ENCODE data around the gene KIAA1671. TPM values are rescaled to one million over a fixed set of nuclear protein-coding genes. Genes with fewer than 3 reads are reported as not detected.

Gene KIAA1671
- total and polyA plus RNA-seq, 2 of the 13 experiments (the other 11 are each of a cell fraction or from before 2014, with no cell fraction given): 13.5 to 13.6 TPM

- no peak for ATAC-seq
- BruUV-seq (replicated peaks): no TSS peak
- Histone ChIP-seq H3K4me1 (ENCODE audit: insufficient read depth, low read length) (peaks cover 28% of the 10 kb centered on the region), H3K27ac (ENCODE audit: extremely low read length, insufficient read depth, low read length) (no peak overlapping the region), H3K9me3 (ENCODE audit: low read length) (no peaks in the 10 kb centered on the region), H3K4me3 (replicated peaks in 1 of 3; ENCODE audit: insufficient read depth in 1 of 3, low read depth in 2 of 3, low read length in 3 of 3) (no peak overlapping the region), H3K36me3 (replicated peaks in 1 of 2; ENCODE audit: control insufficient read depth in 1 of 2, insufficient read depth in 2 of 2, low read length in 2 of 2) (peaks cover 5 to 29% of the 10 kb centered on the region in 2 experiments; a peak in 4 of 5 replicates), H4K20me1 (ENCODE audit: insufficient read depth, low read length) (no peaks in the 10 kb centered on the region), H3K4me2 (ENCODE audit: low read depth, low read length) (no peak overlapping the region), H3K27me3 (ENCODE audit: control insufficient read depth in 1 of 2, insufficient read depth in 2 of 2, low read length in 2 of 2) (no peaks in the 10 kb centered on the region), H3K9ac (ENCODE audit: insufficient read depth, low read depth, low read length) (no peak overlapping the region), H3K79me2 (ENCODE audit: insufficient read depth, low read length) (no peaks in the 10 kb centered on the region), H2AFZ (ENCODE audit: low read length) (no peak overlapping the region)
- no peak for FAIRE-seq
- POLR2A ChIA-PET: no interaction called here
- intact Hi-C loops (cut with micrococcal nuclease; ENCODE audit: unreplicated experiment): loop anchor here (5.0 kb wide), 1 partner anchor 76 kb away; the partner anchor contains the start of gene KIAA1671
- TF ChIP-seq BHLHE40 (IDR thresholded peaks at IDR 0.05; ENCODE audit: low read length) (no peak), HNRNPL (IDR thresholded peaks at IDR 0.05; ENCODE audit: low read depth, low read length) (0 out of 2 replicates have a peak, but pooled peaks have one; percentile 5)
- in situ Hi-C loops (cut with HindIII; ENCODE audit: extremely low pct_ligation_motif_present, low pct_unique_long_range_greater_than_20kb): loop anchor here (5.0 to 25.0 kb wide), 2 partner anchors 76 to 266 kb away; partner anchors contain the start of genes KIAA1671 and PIWIL3
- no peak for DNase-seq (ENCODE audit: low spot score)
- 99% methylated on average over 9 of the region's 9 CpGs for WGBS (ENCODE audit: low lambda C conversion rate)
- CTCF ChIA-PET (ENCODE audit: low intra/inter-chr PET ratio, low total read pairs): interaction anchor here (0.9 to 1.6 kb wide), 3 partner anchors 77 to 92 kb away, joined by 3 to 8 read pairs (median 6); no protein-coding TSS in a partner anchor
Measured at GRCh38 chr22:25028841-25029141, 76.3 kb downstream of the KIAA1671 start.

- Histone ChIP-seq H3K27me3 (ENCODE audit: control insufficient read depth in 1 of 2, insufficient read depth in 2 of 2, low read length in 2 of 2) (no peaks in the 10 kb centered on the region), H3K9me3 (ENCODE audit: low read length) (no peaks in the 10 kb centered on the region), H3K79me2 (ENCODE audit: insufficient read depth, low read length) (no peaks in the 10 kb centered on the region), H3K36me3 (replicated peaks in 1 of 2; ENCODE audit: control insufficient read depth in 1 of 2, insufficient read depth in 2 of 2, low read length in 2 of 2) (peaks cover 5 to 29% of the 10 kb centered on the region in 2 experiments; a peak in 4 of 5 replicates), H4K20me1 (ENCODE audit: insufficient read depth, low read length) (no peaks in the 10 kb centered on the region), H2AFZ (ENCODE audit: low read length) (no peak overlapping the region), H3K4me1 (ENCODE audit: insufficient read depth, low read length) (peaks cover 28% of the 10 kb centered on the region), H3K4me3 (replicated peaks in 1 of 3; ENCODE audit: insufficient read depth in 1 of 3, low read depth in 2 of 3, low read length in 3 of 3) (no peak overlapping the region), H3K4me2 (ENCODE audit: low read depth, low read length) (no peak overlapping the region), H3K27ac (ENCODE audit: extremely low read length, insufficient read depth, low read length) (no peak overlapping the region), H3K9ac (ENCODE audit: insufficient read depth, low read depth, low read length) (no peak overlapping the region)
- intact Hi-C loops (cut with micrococcal nuclease; ENCODE audit: unreplicated experiment): loop anchor here (5.0 kb wide), 1 partner anchor 77 kb away; the partner anchor contains the start of gene KIAA1671
- DNase-seq (ENCODE audit: low spot score) (no peak), ATAC-seq (no peak), FAIRE-seq (no peak)
- 100% methylated on average over 12 of the region's 18 CpGs for WGBS (ENCODE audit: low lambda C conversion rate)
- in situ Hi-C loops (cut with HindIII; ENCODE audit: extremely low pct_ligation_motif_present, low pct_unique_long_range_greater_than_20kb): loop anchor here (5.0 to 25.0 kb wide), 2 partner anchors 77 to 267 kb away; partner anchors contain the start of genes KIAA1671 and PIWIL3
- ChIA-PET CTCF (ENCODE audit: low intra/inter-chr PET ratio, low total read pairs) (interaction anchor here (0.9 to 1.6 kb wide), 3 partner anchors 78 to 92 kb away, joined by 3 to 8 read pairs (median 6); no protein-coding TSS in a partner anchor), POLR2A (no interaction called here)
- TSS peak; percentile 35 for BruUV-seq (replicated peaks)
- TF ChIP-seq CBFB (CRISPR knock-in tag; IDR thresholded peaks at IDR 0.05) (no peak), ZNF331 (CRISPR knock-in tag; IDR thresholded peaks at IDR 0.05) (no peak), ELK4 (CRISPR knock-in tag; IDR thresholded peaks at IDR 0.05; ENCODE audit: borderline replicate concordance) (no peak), FOXO1 (CRISPR knock-in tag; IDR thresholded peaks at IDR 0.05) (no peak), DNMT1 (CRISPR knock-in tag; IDR thresholded peaks at IDR 0.05) (no peak), SIN3A (IDR thresholded peaks at IDR 0.05; ENCODE audit: borderline replicate concordance, low read depth, low read length) (no peak), ZNF598 (CRISPR knock-in tag; IDR thresholded peaks at IDR 0.05; ENCODE audit: borderline replicate concordance) (no peak), TCF12 (IDR thresholded peaks at IDR 0.05) (no peak), TCF12 (CRISPR knock-in tag; IDR thresholded peaks at IDR 0.05) (no peak)
- TF ChIP-seq, protein P1, sequence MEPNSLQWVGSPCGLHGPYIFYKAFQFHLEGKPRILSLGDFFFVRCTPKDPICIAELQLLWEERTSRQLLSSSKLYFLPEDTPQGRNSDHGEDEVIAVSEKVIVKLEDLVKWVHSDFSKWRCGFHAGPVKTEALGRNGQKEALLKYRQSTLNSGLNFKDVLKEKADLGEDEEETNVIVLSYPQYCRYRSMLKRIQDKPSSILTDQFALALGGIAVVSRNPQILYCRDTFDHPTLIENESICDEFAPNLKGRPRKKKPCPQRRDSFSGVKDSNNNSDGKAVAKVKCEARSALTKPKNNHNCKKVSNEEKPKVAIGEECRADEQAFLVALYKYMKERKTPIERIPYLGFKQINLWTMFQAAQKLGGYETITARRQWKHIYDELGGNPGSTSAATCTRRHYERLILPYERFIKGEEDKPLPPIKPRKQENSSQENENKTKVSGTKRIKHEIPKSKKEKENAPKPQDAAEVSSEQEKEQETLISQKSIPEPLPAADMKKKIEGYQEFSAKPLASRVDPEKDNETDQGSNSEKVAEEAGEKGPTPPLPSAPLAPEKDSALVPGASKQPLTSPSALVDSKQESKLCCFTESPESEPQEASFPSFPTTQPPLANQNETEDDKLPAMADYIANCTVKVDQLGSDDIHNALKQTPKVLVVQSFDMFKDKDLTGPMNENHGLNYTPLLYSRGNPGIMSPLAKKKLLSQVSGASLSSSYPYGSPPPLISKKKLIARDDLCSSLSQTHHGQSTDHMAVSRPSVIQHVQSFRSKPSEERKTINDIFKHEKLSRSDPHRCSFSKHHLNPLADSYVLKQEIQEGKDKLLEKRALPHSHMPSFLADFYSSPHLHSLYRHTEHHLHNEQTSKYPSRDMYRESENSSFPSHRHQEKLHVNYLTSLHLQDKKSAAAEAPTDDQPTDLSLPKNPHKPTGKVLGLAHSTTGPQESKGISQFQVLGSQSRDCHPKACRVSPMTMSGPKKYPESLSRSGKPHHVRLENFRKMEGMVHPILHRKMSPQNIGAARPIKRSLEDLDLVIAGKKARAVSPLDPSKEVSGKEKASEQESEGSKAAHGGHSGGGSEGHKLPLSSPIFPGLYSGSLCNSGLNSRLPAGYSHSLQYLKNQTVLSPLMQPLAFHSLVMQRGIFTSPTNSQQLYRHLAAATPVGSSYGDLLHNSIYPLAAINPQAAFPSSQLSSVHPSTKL (CRISPR knock-in tag; IDR thresholded peaks at IDR 0.05): no peak
- TF ChIP-seq, protein P2, sequence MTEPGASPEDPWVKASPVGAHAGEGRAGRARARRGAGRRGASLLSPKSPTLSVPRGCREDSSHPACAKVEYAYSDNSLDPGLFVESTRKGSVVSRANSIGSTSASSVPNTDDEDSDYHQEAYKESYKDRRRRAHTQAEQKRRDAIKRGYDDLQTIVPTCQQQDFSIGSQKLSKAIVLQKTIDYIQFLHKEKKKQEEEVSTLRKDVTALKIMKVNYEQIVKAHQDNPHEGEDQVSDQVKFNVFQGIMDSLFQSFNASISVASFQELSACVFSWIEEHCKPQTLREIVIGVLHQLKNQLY (CRISPR knock-in tag; IDR thresholded peaks at IDR 0.05): no peak
Measured at GRCh38 chr22:25029181-25029580, 76.7 kb downstream of the KIAA1671 start.
